Measurements from ENCODE around the gene C7orf57.

DNA sequence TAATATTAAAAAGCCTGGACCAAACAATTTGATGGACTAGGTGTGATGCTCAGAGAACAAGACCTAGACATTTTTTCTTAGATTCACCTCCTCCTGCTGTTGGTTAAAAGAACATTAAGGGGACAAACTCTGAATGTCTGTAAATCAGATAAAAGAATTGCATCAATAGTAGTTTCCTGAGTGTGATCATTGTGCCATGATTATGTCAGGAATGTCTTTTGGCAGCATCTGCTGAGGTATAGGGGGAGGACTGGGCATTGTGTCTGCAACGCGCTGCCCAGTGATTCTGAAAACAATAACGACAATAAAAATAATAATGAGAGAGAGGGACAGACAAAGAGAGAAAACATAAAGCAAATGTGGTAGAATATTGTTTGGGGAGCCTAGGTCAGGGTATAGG, 6.9 kb downstream of the C7orf57 start:
- TF ChIP-seq RFX5 (IDR thresholded peaks at IDR 0.05; ENCODE audit: low read length) = no peak
- no peak for TF ChIP-seq CTCF (IDR thresholded peaks at IDR 0.05)
- no peak for TF ChIP-seq TAF1 (IDR thresholded peaks at IDR 0.05; ENCODE audit: borderline replicate concordance, low read depth, low read length)
- no peak for TF ChIP-seq RAD21 (IDR thresholded peaks at IDR 0.05; ENCODE audit: low read length)
- no peak for TF ChIP-seq RCOR1 (IDR thresholded peaks at IDR 0.05; ENCODE audit: low read length)
- TF ChIP-seq, protein P1, sequence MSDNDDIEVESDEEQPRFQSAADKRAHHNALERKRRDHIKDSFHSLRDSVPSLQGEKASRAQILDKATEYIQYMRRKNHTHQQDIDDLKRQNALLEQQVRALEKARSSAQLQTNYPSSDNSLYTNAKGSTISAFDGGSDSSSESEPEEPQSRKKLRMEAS (IDR thresholded peaks at IDR 0.05; ENCODE audit: low read depth) = peak; percentile 36
- TF ChIP-seq, protein P2, sequence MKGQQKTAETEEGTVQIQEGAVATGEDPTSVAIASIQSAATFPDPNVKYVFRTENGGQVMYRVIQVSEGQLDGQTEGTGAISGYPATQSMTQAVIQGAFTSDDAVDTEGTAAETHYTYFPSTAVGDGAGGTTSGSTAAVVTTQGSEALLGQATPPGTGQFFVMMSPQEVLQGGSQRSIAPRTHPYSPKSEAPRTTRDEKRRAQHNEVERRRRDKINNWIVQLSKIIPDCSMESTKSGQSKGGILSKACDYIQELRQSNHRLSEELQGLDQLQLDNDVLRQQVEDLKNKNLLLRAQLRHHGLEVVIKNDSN (IDR thresholded peaks at IDR 0.05; ENCODE audit: borderline replicate concordance, low read depth) = no peak
- no peak for TF ChIP-seq NRF1 (IDR thresholded peaks at IDR 0.05; ENCODE audit: low read depth, low read length)
- TF ChIP-seq EP300 (IDR thresholded peaks at IDR 0.05; ENCODE audit: borderline replicate concordance in 1 of 2, low read depth in 1 of 2, low read length in 1 of 2) = peak in 1 of 2 experiments; percentile 35; a peak in 1 of 4 replicates
- no peak for TF ChIP-seq FOXJ3 (CRISPR knock-in tag; IDR thresholded peaks at IDR 0.05)
- TF ChIP-seq GATA2 (CRISPR knock-in tag; IDR thresholded peaks at IDR 0.05) = no peak
- no peak for TF ChIP-seq RXRA (IDR thresholded peaks at IDR 0.05; ENCODE audit: borderline replicate concordance, low read depth)
- no peak for TF ChIP-seq EZH2phosphoT487 (IDR thresholded peaks at IDR 0.05; ENCODE audit: borderline replicate concordance, low read depth)
- peak; percentile 81 for TF ChIP-seq TCF12 (IDR thresholded peaks at IDR 0.05)
